Endothelial cell of umbilical vein (primary cell): ENCODE data around the gene DLAT. TPM values are rescaled to one million over a fixed set of nuclear protein-coding genes. Genes with fewer than 3 reads are reported as not detected.

Source experiments
- BruUV-seq: library from RNA; stranded (reverse); fragments of 400-500 nt; replicated peaks from 2 replicates; lab custom pipeline; 2021; lab: Mats Ljungman, UMichigan
- CTCF ChIA-PET: fragments of 300-600, 350-600 bp; sonication (Branson Sonifier 250); formaldehyde crosslinking; loops from one replicate; lab custom pipeline; 2021; ENCODE audit warnings: antibody characterized with exemption, inconsistent platforms; lab: Charles Lee
- POLR2A ChIA-PET: fragments of 300-600, 350-600 bp; sonication (Branson Sonifier 250); formaldehyde crosslinking; loops from one replicate; lab custom pipeline; 2021; ENCODE audit warnings: antibody characterized with exemption, inconsistent platforms; lab: Charles Lee
- DNase-seq: peaks from one replicate; pipeline ENCODE4 v3.0.0-alpha.2; 2011; ENCODE audit warnings: low read depth, low spot score
- FAIRE-seq: peaks from 2 replicates; lab custom pipeline; 2011; peaks lifted over from hg19 to GRCh38; lab: Jason Lieb, UNC
- H2AFZ ChIP-seq: 2 replicates; pipeline ENCODE4 v1.6.0; 2012; ENCODE audit warnings: low read depth, low read length, control low read depth, inconsistent platforms
- H3K27ac ChIP-seq: 2 replicates; pipeline ENCODE4 v1.5.1; 2011; ENCODE audit warnings: low read depth, mild to moderate bottlenecking, control low read depth, low read length, moderate library complexity; ENCODE audit not compliant: insufficient read depth
- H3K27me3 ChIP-seq, 2 experiments: 2 replicates each; pipeline versions ENCODE4 v1.6.0 to v1.6.1; 2011; ENCODE audit warnings: low read length in 2 of 2, mixed read lengths in 1 of 2; ENCODE audit not compliant: control insufficient read depth in 2 of 2, insufficient read depth in 2 of 2
- H3K36me3 ChIP-seq, 2 experiments: 2 replicates in 1 of 2; 3 replicates in 1 of 2; pipeline ENCODE4 v1.5.1; 2011; ENCODE audit warnings: low read length in 2 of 2, mild to moderate bottlenecking in 1 of 2, moderate library complexity in 1 of 2; ENCODE audit not compliant: control insufficient read depth in 2 of 2, insufficient read depth in 2 of 2; ENCODE audit errors: extremely low read depth in 1 of 2
- H3K4me1 ChIP-seq: 3 replicates; pipeline ENCODE4 v1.5.1; 2011; ENCODE audit warnings: mild to moderate bottlenecking, low read length; ENCODE audit not compliant: control insufficient read depth, insufficient read depth; ENCODE audit errors: extremely low read depth
- H3K4me2 ChIP-seq: 2 replicates; pipeline ENCODE4 v1.6.1; 2011; ENCODE audit warnings: low read length, control low read depth, mixed read lengths; ENCODE audit not compliant: insufficient read depth
- H3K4me3 ChIP-seq, 3 experiments: fragments of 200-600 bp in 1 of 3; sonication (generic), shearing (Covaris generic) in 1 of 3; replicated peaks in 1 of 3; 2 replicates each; pipeline ENCODE4 v1.5.1; 2011 to 2016; ENCODE audit warnings: control low read depth in 3 of 3, low read length in 3 of 3, mild to moderate bottlenecking in 2 of 3, inconsistent platforms in 1 of 3, low read depth in 1 of 3, moderate library complexity in 1 of 3; ENCODE audit not compliant: insufficient read depth in 1 of 3
- H3K79me2 ChIP-seq: 2 replicates; pipeline ENCODE4 v1.6.0; 2012; ENCODE audit warnings: low read length, inconsistent platforms; ENCODE audit not compliant: control insufficient read depth, insufficient read depth
- H3K9ac ChIP-seq: replicated peaks from 2 replicates; pipeline ENCODE3; 2011; ENCODE audit warnings: low read length, control low read depth; ENCODE audit not compliant: insufficient read depth; ENCODE audit errors: extremely low read depth
- H3K9me1 ChIP-seq: replicated peaks from 3 replicates; pipeline ENCODE4 v1.6.0; 2011; ENCODE audit warnings: mild to moderate bottlenecking, low read length; ENCODE audit not compliant: control insufficient read depth, insufficient read depth; ENCODE audit errors: extremely low read depth
- H3K9me3 ChIP-seq: replicated peaks from 2 replicates; pipeline ENCODE4 v1.5.1; 2012; ENCODE audit warnings: low read length, inconsistent platforms; ENCODE audit not compliant: control insufficient read depth, insufficient read depth
- H4K20me1 ChIP-seq: replicated peaks from 2 replicates; pipeline ENCODE3; 2011; ENCODE audit warnings: mild to moderate bottlenecking, low read length; ENCODE audit not compliant: control insufficient read depth, insufficient read depth; ENCODE audit errors: extremely low read depth
- EZH2 ChIP-seq: IDR thresholded peaks from 2 replicates; pipeline ENCODE4 v1.6.1; 2012; ENCODE audit warnings: borderline replicate concordance, low read depth, mild to moderate bottlenecking, moderate library complexity, low read length, inconsistent platforms; ENCODE audit not compliant: severe bottlenecking
- FOS ChIP-seq: IDR thresholded peaks from 2 replicates; pipeline ENCODE4 v1.6.1; 2011; ENCODE audit warnings: mild to moderate bottlenecking, low read length, moderate library complexity, borderline replicate concordance; ENCODE audit not compliant: insufficient read depth
- GATA2 ChIP-seq: IDR thresholded peaks from 2 replicates; pipeline ENCODE4 v1.7.0; 2011; ENCODE audit warnings: low read depth, mild to moderate bottlenecking, moderate library complexity, mixed read lengths, low read length; ENCODE audit not compliant: insufficient read length, insufficient read depth
- JUN ChIP-seq: IDR thresholded peaks from 2 replicates; pipeline ENCODE4 v1.6.1; 2011; ENCODE audit warnings: borderline replicate concordance, low read depth; ENCODE audit not compliant: insufficient read length, insufficient read depth
- MAX ChIP-seq: IDR thresholded peaks from 2 replicates; pipeline ENCODE4 v1.6.1; 2011; ENCODE audit not compliant: insufficient read depth, insufficient read length
- MYC ChIP-seq: IDR thresholded peaks from one replicate; pipeline ENCODE4 v1.6.1; 2011; ENCODE audit warnings: mild to moderate bottlenecking, low read depth, low read length
- POLR2A ChIP-seq: IDR thresholded peaks from 2 replicates; pipeline ENCODE4 v1.6.1; 2012; ENCODE audit warnings: low read depth, mild to moderate bottlenecking, control low read depth, low read length
- POLR2AphosphoS5 ChIP-seq: IDR thresholded peaks from 2 replicates; pipeline ENCODE4 v1.6.1; 2012; ENCODE audit warnings: low read depth, mild to moderate bottlenecking, control low read depth, low read length, moderate library complexity; ENCODE audit not compliant: insufficient read depth
- dilution Hi-C: fragments of 300-500 bp; cut with MboI; formaldehyde crosslinking; loops from one replicate; pipeline ENCODE4 v1.15.0; 2019; ENCODE audit warnings: low sequenced_read_pairs; ENCODE audit not compliant: extremely low pct_ligation_motif_present
- intact Hi-C: fragments of 100-400 bp; cut with micrococcal nuclease; formaldehyde crosslinking; loops from one replicate; pipeline ENCODE4 v1.10.0; 2022
- polyA plus RNA-seq, 4 experiments: library from polyadenylated mRNA; depleted of rRNA in 3 of 4; stranded (reverse) in 3 of 4; unstranded in 1 of 4; fragments of >200 nt; gene quantifications; 2 replicates each; pipeline versions ENCODE4 v1.2.1 to v1.2.3, GENCODE V29; 2011 to 2012; ENCODE audit warnings: missing spikeins in 1 of 4
- total RNA-seq: library from RNA; stranded (reverse); gene quantifications from 2 replicates; pipeline ENCODE4 v1.2.3, GENCODE V29; 2021
- TF ChIP-seq, protein P1 (sequence below), 2 donors: IDR thresholded peaks; 1 replicate in 1 of 2; 2 replicates in 1 of 2; pipeline ENCODE4 v1.5.1; 2011; ENCODE audit warnings: low read length in 2 of 2, mild to moderate bottlenecking in 2 of 2, moderate library complexity in 2 of 2, control low read depth in 1 of 2, inconsistent platforms in 1 of 2, low read depth in 1 of 2; ENCODE audit not compliant: insufficient read depth in 1 of 2; ENCODE audit errors: extremely low read depth in 1 of 2

Gene DLAT
- total and polyA plus RNA-seq, 2 donors (not counting 3 experiments of a cell fraction or from before 2014, with no cell fraction given), result 13.3 to 41.3 TPM

DNA sequence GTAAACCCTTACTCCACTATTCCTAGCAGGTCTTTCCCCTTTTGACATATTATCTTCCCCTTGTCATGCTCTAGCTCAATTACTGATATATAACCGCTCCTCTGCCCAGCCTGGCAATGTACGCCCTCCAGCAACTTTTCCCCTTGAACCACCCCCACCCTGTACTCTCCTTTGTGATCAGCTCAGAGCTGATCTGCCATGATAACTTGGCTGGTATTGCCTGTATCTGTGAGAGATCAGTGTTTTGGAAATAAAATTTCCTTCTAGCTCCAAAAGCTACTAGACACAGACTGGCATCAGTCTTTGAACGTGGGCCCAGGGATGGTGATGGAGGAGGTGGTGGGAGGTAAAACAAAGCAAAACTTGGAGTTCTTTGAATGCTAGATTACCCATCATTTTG, 45.1 kb upstream of the DLAT start:
- CTCF ChIA-PET, result interaction anchor here (3.0 to 13.5 kb wide), 2 partner anchors 35 to 48 kb away, joined by 19 to 407 read pairs; no protein-coding TSS in a partner anchor
- no peaks in the 10 kb centered on the region for H3K9me3 ChIP-seq
- H3K9ac ChIP-seq, result no peak overlapping the region
- H3K36me3 ChIP-seq, result peaks cover 10 to 12% of the 10 kb centered on the region in 2 experiments
- H3K4me2 ChIP-seq, result no peak overlapping the region
- DNase-seq (no peak), FAIRE-seq (no peak)
- POLR2A ChIA-PET, result interaction anchor here (0.6 kb wide), 1 partner anchor 44 kb away, joined by 6 read pairs; no protein-coding TSS in a partner anchor
- no TSS peak for BruUV-seq
- H3K27ac ChIP-seq, result no peak overlapping the region
- H4K20me1 ChIP-seq, result no peaks in the 10 kb centered on the region
- no peak overlapping the region for H2AFZ ChIP-seq
- intact Hi-C loops (no loop called here), dilution Hi-C loops (no loop called here)
- H3K9me1 ChIP-seq, result no peaks in the 10 kb centered on the region
- peaks cover 34% of the 10 kb centered on the region for H3K4me1 ChIP-seq
- H3K79me2 ChIP-seq, result peaks cover 4% of the 10 kb centered on the region
- H3K27me3 ChIP-seq, result no peaks in the 10 kb centered on the region
- H3K4me3 ChIP-seq, result no peak overlapping the region
- TF ChIP-seq MAX (no peak), FOS (no peak), MYC (no peak), POLR2AphosphoS5 (no peak), EZH2 (no peak), POLR2A (no peak), GATA2 (no peak), JUN (no peak)
- TF ChIP-seq, protein P1, sequence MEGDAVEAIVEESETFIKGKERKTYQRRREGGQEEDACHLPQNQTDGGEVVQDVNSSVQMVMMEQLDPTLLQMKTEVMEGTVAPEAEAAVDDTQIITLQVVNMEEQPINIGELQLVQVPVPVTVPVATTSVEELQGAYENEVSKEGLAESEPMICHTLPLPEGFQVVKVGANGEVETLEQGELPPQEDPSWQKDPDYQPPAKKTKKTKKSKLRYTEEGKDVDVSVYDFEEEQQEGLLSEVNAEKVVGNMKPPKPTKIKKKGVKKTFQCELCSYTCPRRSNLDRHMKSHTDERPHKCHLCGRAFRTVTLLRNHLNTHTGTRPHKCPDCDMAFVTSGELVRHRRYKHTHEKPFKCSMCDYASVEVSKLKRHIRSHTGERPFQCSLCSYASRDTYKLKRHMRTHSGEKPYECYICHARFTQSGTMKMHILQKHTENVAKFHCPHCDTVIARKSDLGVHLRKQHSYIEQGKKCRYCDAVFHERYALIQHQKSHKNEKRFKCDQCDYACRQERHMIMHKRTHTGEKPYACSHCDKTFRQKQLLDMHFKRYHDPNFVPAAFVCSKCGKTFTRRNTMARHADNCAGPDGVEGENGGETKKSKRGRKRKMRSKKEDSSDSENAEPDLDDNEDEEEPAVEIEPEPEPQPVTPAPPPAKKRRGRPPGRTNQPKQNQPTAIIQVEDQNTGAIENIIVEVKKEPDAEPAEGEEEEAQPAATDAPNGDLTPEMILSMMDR (IDR thresholded peaks at IDR 0.05; ENCODE audit: extremely low read depth in 1 of 2, insufficient read depth in 1 of 2, low read depth in 1 of 2, low read length in 2 of 2), result no peak
